Lower lobe of right lung (tissue), 2 donors: ENCODE results near the gene SSC5D. TPM values are rescaled to one million over a fixed set of nuclear protein-coding genes. Genes with fewer than 3 reads are reported as not detected.
"Not testable (repeated sequence)": the region's sequence is repeated elsewhere in the genome, so short reads cannot be mapped to it uniquely, and the experiment has no call there.

Experiments
- ATAC-seq, 2 donors: fragments of 200-7000 bp; cut with Tn5 transposase; one replicate each; pipeline ENCODE4 v1.9.1; 2020 to 2022; ENCODE audit warnings: mild to moderate bottlenecking in 2 of 2, moderate library complexity in 2 of 2
- DNase-seq: peaks from one replicate; pipeline ENCODE4 v3.0.0-alpha.2; 2020
- H3K27ac ChIP-seq: fragments of 200-600 bp; one replicate; pipeline ENCODE4 v1.8.0; 2022
- H3K27me3 ChIP-seq: fragments of 200-600 bp; one replicate; pipeline ENCODE4 v1.8.0; 2022; ENCODE audit warnings: low read depth
- H3K36me3 ChIP-seq: fragments of 200-600 bp; one replicate; pipeline ENCODE4 v1.8.0; 2022; ENCODE audit warnings: mild to moderate bottlenecking
- H3K4me1 ChIP-seq: fragments of 200-600 bp; one replicate; pipeline ENCODE4 v1.8.0; 2022
- H3K4me3 ChIP-seq: fragments of 200-600 bp; one replicate; pipeline ENCODE4 v1.8.0; 2022; ENCODE audit warnings: mild to moderate bottlenecking
- H3K9me3 ChIP-seq: fragments of 200-600 bp; one replicate; pipeline ENCODE4 v1.8.0; 2022
- CTCF ChIP-seq: fragments of 200-600 bp; IDR thresholded peaks from one replicate; pipeline ENCODE4 v1.8.0; 2022; ENCODE audit warnings: antibody characterized with exemption, mild to moderate bottlenecking
- intact Hi-C: fragments of 100-400 bp; cut with DNase I; formaldehyde crosslinking; loops from one replicate; pipeline ENCODE4 v1.11.0; 2022
- total RNA-seq: library from RNA; stranded (reverse); fragmentation: NEBNext Ultra II Directional; extraction: Animal tissue kit (Norgen Biotek cat#: 25700); gene quantifications from one replicate; pipeline ENCODE4 v1.2.1, GENCODE V29; 2021
- donor health status: DM: no; HTN: yes; CAD: no; lungs with severe emphysema.

The SSC5D gene
- total RNA-seq, 1 donor from 2014 or later = 4.7 TPM

- H3K27me3 ChIP-seq = peaks cover 64% of the 10 kb centered on the region
- ATAC-seq = peak in 1 of 2 donors; percentile 15
- TF ChIP-seq CTCF = no peak
- intact Hi-C loops = no loop called here
- no peaks in the 10 kb centered on the region for H3K36me3 ChIP-seq
- DNase-seq = no peak
- no peaks in the 10 kb centered on the region for H3K9me3 ChIP-seq
- H3K27ac ChIP-seq = no peak overlapping the region
- H3K4me1 ChIP-seq = peaks cover 5% of the 10 kb centered on the region
- H3K4me3 ChIP-seq = no peak overlapping the region
Observed at GRCh38 chr19:55447421-55448174, 40.6 kb upstream of the SSC5D start.

- H3K27ac ChIP-seq, DNase-seq, H3K4me1 ChIP-seq, H3K36me3 ChIP-seq, intact Hi-C loops, H3K9me3 ChIP-seq, ATAC-seq, H3K4me3 ChIP-seq: not testable (repeated sequence)
- peaks cover 68% of the 10 kb centered on the region for H3K27me3 ChIP-seq
Observed at GRCh38 chr19:55448175-55448490, 40.1 kb upstream of the SSC5D start.

GRCh38 chr19:55449469-55449868 is 38.8 kb upstream of the SSC5D start:
- peaks cover 57% of the 10 kb centered on the region for H3K27me3 ChIP-seq
- H3K36me3 ChIP-seq = no peaks in the 10 kb centered on the region
- H3K27ac ChIP-seq = no peak overlapping the region
- no peaks in the 10 kb centered on the region for H3K9me3 ChIP-seq
- H3K4me1 ChIP-seq = peaks cover 5% of the 10 kb centered on the region
- ATAC-seq (no peak), DNase-seq (no peak)
- intact Hi-C loops = no loop called here
- TF ChIP-seq CTCF = no peak
- no peak overlapping the region for H3K4me3 ChIP-seq

GRCh38 chr19:55451163-55451964 is 36.9 kb upstream of the SSC5D start:
- H3K4me1 ChIP-seq = peaks cover 5% of the 10 kb centered on the region
- H3K36me3 ChIP-seq = no peaks in the 10 kb centered on the region
- intact Hi-C loops = no loop called here
- no peak overlapping the region for H3K4me3 ChIP-seq
- peaks cover 41% of the 10 kb centered on the region for H3K27me3 ChIP-seq
- no peak for ATAC-seq
- H3K9me3 ChIP-seq = no peaks in the 10 kb centered on the region
- TF ChIP-seq CTCF = no peak
- no peak overlapping the region for H3K27ac ChIP-seq
- no peak for DNase-seq

- ATAC-seq (no peak), DNase-seq (no peak)
- Histone ChIP-seq H3K4me1 (peaks cover 5% of the 10 kb centered on the region), H3K27ac (no peak overlapping the region), H3K9me3 (no peaks in the 10 kb centered on the region), H3K36me3 (no peaks in the 10 kb centered on the region), H3K4me3 (no peak overlapping the region), H3K27me3 (peaks cover 35% of the 10 kb centered on the region)
- intact Hi-C loops = no loop called here
- TF ChIP-seq CTCF = no peak
Observed at GRCh38 chr19:55451965-55452748, 36.1 kb upstream of the SSC5D start.
